Transverse colon (tissue), 4 donors: ENCODE data around the gene AGMO. TPM values are rescaled to one million over a fixed set of nuclear protein-coding genes. Genes with fewer than 3 reads are reported as not detected.

Experiments
- DNase-seq: peaks from one replicate; pipeline ENCODE4 v3.0.0-alpha.2; 2019
- H3K27ac ChIP-seq, 4 donors: fragments of 200-600 bp; sonication (generic); 2 replicates each; pipeline ENCODE4 v1.5.1; 2016 to 2018; ENCODE audit warnings: inconsistent platforms in 4 of 4
- H3K27me3 ChIP-seq: fragments of 200-600 bp; sonication (generic); 2 replicates; pipeline ENCODE4 v1.5.1; 2017; ENCODE audit warnings: inconsistent platforms
- H3K36me3 ChIP-seq, 4 donors: fragments of 200-600 bp; sonication (generic); 2 replicates each; pipeline ENCODE4 v1.5.1; 2017 to 2019; ENCODE audit warnings: inconsistent platforms in 4 of 4
- H3K4me1 ChIP-seq, 4 donors: fragments of 200-600 bp; sonication (generic); 2 replicates each; pipeline ENCODE4 v1.5.1; 2017 to 2020; ENCODE audit warnings: inconsistent platforms in 4 of 4
- H3K4me3 ChIP-seq, 4 donors: fragments of 200-600 bp; sonication (generic); 1 replicate in 1 of 4; 2 replicates in 3 of 4; pipeline versions ENCODE4 v1.5.1 to v1.6.1; 2017 to 2019; ENCODE audit warnings: inconsistent platforms in 4 of 4
- H3K9me3 ChIP-seq, 2 donors: fragments of 200-600 bp; sonication (generic); 2 replicates each; pipeline ENCODE4 v1.5.1; 2017 to 2019; ENCODE audit warnings: inconsistent platforms in 2 of 2
- EP300 ChIP-seq: sonication (generic); formaldehyde crosslinking; IDR thresholded peaks from one replicate; pipeline ENCODE4 v1.6.1; 2017; ENCODE audit warnings: antibody characterized with exemption, low read depth
- POLR2A ChIP-seq: fragments of 450-650 bp; IDR thresholded peaks from one replicate; pipeline ENCODE4 v1.6.1; 2016; ENCODE audit warnings: antibody characterized with exemption, mild to moderate bottlenecking, moderate library complexity
- POLR2AphosphoS5 ChIP-seq, 3 donors: sonication (generic); formaldehyde crosslinking; IDR thresholded peaks; one replicate each; pipeline ENCODE4 v1.6.1; 2016; ENCODE audit warnings: antibody characterized with exemption in 3 of 3
- WGBS, 2 donors: methylation state at CpG; one replicate each; pipeline ENCODE4 v1.1.5; 2018; ENCODE audit warnings: low coverage in 1 of 2; 5-methylcytosine and 5-hydroxymethylcytosine counted together
- in situ Hi-C, 4 donors: fragments of 200-750 bp; cut with MboI; loops; one replicate each; pipeline versions ENCODE4 v1.15.0 to v1.15.1; 2017; ENCODE audit warnings: low sequenced_read_pairs in 3 of 4, low pct_ligation_motif_present in 1 of 4, low pct_unique_long_range_greater_than_20kb in 1 of 4
- intact Hi-C: fragments of 100-400 bp; cut with DNase I; formaldehyde crosslinking; loops from one replicate; pipeline ENCODE4 v1.15.1; 2023; ENCODE audit warnings: low total_unique reads
- total RNA-seq, 4 donors: library from RNA; depleted of rRNA; stranded (reverse); fragments of >200 nt; gene quantifications; one replicate each; pipeline ENCODE4 v1.1.0, GENCODE V29; 2016
- TF ChIP-seq, protein P1 (sequence below), 5 experiments: fragments of 200-600 bp in 3 of 5; fragments of 450-650 bp in 2 of 5; sonication (generic) in 3 of 5; IDR thresholded peaks; 1 replicate in 2 of 5; 2 replicates in 3 of 5; pipeline ENCODE4 v1.5.1; 2016 to 2017; ENCODE audit warnings: antibody characterized with exemption in 5 of 5, inconsistent platforms in 3 of 5, mild to moderate bottlenecking in 2 of 5, moderate library complexity in 1 of 5

Gene AGMO
- total RNA-seq, 4 donors from 2014 or later: 1.5 to 5.7 (median 2.7) TPM; not detected in 1

DNA sequence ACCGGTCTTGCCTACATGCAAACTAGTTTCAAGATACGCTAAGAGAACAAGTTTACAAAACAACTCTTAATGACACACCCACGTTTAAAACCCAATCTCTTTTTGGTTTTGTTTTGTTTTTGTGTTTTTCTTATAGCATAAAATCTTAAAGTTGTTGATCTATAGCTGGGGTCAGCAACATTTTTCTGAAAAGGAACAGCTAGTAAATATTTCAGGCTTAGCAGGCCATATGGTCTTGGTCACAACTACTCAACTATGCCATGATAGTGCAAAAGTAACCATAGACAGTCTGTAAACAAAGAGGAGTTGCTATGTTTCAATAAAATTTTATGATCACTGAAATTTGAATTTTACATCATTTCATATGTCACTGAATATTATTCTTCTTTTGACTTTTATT is 327.4 kb downstream of the AGMO start:
- no peak for TF ChIP-seq POLR2A
- no peak for TF ChIP-seq POLR2AphosphoS5 (IDR thresholded peaks at IDR 0.05)
- TF ChIP-seq, protein P1, sequence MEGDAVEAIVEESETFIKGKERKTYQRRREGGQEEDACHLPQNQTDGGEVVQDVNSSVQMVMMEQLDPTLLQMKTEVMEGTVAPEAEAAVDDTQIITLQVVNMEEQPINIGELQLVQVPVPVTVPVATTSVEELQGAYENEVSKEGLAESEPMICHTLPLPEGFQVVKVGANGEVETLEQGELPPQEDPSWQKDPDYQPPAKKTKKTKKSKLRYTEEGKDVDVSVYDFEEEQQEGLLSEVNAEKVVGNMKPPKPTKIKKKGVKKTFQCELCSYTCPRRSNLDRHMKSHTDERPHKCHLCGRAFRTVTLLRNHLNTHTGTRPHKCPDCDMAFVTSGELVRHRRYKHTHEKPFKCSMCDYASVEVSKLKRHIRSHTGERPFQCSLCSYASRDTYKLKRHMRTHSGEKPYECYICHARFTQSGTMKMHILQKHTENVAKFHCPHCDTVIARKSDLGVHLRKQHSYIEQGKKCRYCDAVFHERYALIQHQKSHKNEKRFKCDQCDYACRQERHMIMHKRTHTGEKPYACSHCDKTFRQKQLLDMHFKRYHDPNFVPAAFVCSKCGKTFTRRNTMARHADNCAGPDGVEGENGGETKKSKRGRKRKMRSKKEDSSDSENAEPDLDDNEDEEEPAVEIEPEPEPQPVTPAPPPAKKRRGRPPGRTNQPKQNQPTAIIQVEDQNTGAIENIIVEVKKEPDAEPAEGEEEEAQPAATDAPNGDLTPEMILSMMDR (IDR thresholded peaks at IDR 0.05): no peak
- no peak for TF ChIP-seq EP300
- no peak for DNase-seq
- intact Hi-C loops (no loop called here), in situ Hi-C loops (no loop called here)
- no peaks in the 10 kb centered on the region for H3K9me3 ChIP-seq
- H3K4me1 ChIP-seq: no peaks in the 10 kb centered on the region
- H3K4me3 ChIP-seq: no peak overlapping the region
- no peaks in the 10 kb centered on the region for H3K36me3 ChIP-seq
- 69 to 80% methylated on average over 3 of the region's 3 CpGs for WGBS, 2 donors
- H3K27ac ChIP-seq: no peak overlapping the region
- no peaks in the 10 kb centered on the region for H3K27me3 ChIP-seq

DNA sequence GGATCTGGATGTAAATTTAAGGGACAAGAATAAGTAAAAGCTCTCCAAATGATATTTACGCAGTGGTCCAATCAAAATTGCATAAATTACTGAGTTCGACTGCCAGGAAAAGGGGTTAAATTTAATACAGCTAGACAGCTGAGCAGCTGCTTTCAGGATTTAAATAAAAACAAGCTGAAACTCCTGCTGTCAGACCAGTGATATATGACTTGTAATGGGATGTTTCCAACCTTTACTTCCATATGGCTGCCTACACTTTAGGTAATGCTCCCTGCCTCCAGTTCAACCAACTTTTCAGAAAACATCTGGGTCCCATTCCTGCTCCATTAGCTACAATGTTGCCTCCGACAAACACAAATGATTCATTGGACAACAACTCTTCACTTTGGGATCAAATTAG is 333.0 kb downstream of the AGMO start:
- TF ChIP-seq EP300: no peak
- TF ChIP-seq POLR2AphosphoS5 (IDR thresholded peaks at IDR 0.05): no peak
- TF ChIP-seq POLR2A: no peak
- TF ChIP-seq, protein P1 (IDR thresholded peaks at IDR 0.05): no peak
- Histone ChIP-seq H3K27me3 (no peaks in the 10 kb centered on the region), H3K4me1 (no peaks in the 10 kb centered on the region), H3K4me3 (no peak overlapping the region), H3K9me3 (no peaks in the 10 kb centered on the region), H3K36me3 (no peaks in the 10 kb centered on the region), H3K27ac (no peak overlapping the region)
- WGBS, 2 donors: 89% methylated on average over 3 of the region's 3 CpGs
- in situ Hi-C loops (no loop called here), intact Hi-C loops (no loop called here)
- DNase-seq: no peak

DNA sequence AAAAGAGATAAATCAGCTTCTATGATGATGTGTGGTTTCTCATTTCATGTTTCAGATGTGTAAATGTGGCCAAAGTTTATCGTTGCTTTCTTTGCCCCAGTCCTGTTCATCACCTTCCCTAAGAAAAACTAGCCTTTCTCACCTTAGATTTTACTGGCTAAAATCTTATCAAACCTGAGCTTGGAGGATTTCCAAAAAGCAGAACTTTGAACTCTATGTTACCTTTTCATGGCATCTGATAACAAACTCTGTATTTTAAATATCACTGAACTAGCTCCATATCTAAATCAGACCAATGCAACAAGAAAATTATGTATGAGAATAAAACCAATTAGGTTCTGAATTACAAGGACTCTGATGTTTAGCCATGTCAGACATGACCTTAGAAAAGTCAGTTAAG is 335.8 kb downstream of the AGMO start:
- Histone ChIP-seq H3K27me3 (no peaks in the 10 kb centered on the region), H3K36me3 (no peaks in the 10 kb centered on the region), H3K4me3 (no peak overlapping the region), H3K4me1 (no peaks in the 10 kb centered on the region), H3K9me3 (no peaks in the 10 kb centered on the region), H3K27ac (no peak overlapping the region)
- in situ Hi-C loops (no loop called here), intact Hi-C loops (no loop called here)
- TF ChIP-seq, protein P1 (IDR thresholded peaks at IDR 0.05): no peak
- no peak for TF ChIP-seq POLR2AphosphoS5 (IDR thresholded peaks at IDR 0.05)
- no peak for TF ChIP-seq POLR2A
- no peak for TF ChIP-seq EP300
- DNase-seq: no peak
- WGBS, 2 donors: 51 to 53% methylated on average over 1 of the region's 1 CpG

DNA sequence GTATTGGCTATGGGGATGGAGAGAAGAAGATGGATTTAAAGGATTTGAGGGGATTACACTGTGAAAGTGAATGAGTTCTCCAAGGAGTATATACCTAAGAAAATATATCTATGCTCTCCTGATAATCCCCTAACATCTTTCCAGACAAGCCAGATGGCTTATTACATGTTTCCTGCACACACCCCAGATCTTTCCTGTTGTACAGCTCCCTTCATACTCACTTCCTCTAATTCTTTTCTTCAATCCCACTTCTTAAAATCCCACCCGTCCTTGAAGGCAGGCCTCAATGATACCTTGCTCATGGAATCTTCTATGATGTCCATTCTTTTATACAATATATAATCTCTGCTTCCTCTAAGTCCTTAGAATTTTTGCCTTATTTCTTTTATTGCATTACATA is 342.1 kb downstream of the AGMO start:
- Histone ChIP-seq H3K27ac (no peak overlapping the region), H3K9me3 (no peaks in the 10 kb centered on the region), H3K4me3 (no peak overlapping the region), H3K4me1 (no peaks in the 10 kb centered on the region), H3K36me3 (no peaks in the 10 kb centered on the region), H3K27me3 (no peaks in the 10 kb centered on the region)
- intact Hi-C loops (no loop called here), in situ Hi-C loops (no loop called here)
- no peak for TF ChIP-seq EP300
- TF ChIP-seq, protein P1 (IDR thresholded peaks at IDR 0.05): no peak
- TF ChIP-seq POLR2A: no peak
- no peak for TF ChIP-seq POLR2AphosphoS5 (IDR thresholded peaks at IDR 0.05)
- WGBS, 2 donors: 54 to 68% methylated on average over 1 of the region's 1 CpG
- DNase-seq: no peak
